Head of caudate nucleus (tissue), 42 donors: Measurements from ENCODE around the gene PEX1.
"Not testable (repeated sequence)": the region's sequence is repeated elsewhere in the genome, so short reads cannot be mapped to it uniquely, and the experiment has no call there.

Experiments
- DNase-seq, 42 donors: peaks; one replicate each; pipeline versions ENCODE4 v3.0.0 to v3.0.0-alpha.2; 2020 to 2021; ENCODE audit warnings: mixed read lengths in 7 of 42
- intact Hi-C: fragments of 100-400 bp; cut with DNase I; formaldehyde crosslinking; loops from one replicate; pipeline ENCODE4 v1.15.0; 2022

PEX1 gene

GRCh38 chr7:92513167-92513902, 15.0 kb downstream of the PEX1 start:
- intact Hi-C loops, result no loop called here
- DNase-seq, result no peak

GRCh38 chr7:92508946-92509345, 19.4 kb downstream of the PEX1 start:
- DNase-seq, result no peak

GRCh38 chr7:92506363-92506762, 22.0 kb downstream of the PEX1 start:
- intact Hi-C loops, result no loop called here
- DNase-seq, result no peak

More at GRCh38 chr7:92508946-92509345, 19.4 kb downstream of the PEX1 start:
- intact Hi-C loops, result no loop called here

- DNase-seq, result no peak
- intact Hi-C loops, result no loop called here
Measured at GRCh38 chr7:92504563-92504962, 23.8 kb downstream of the PEX1 start.

GRCh38 chr7:92503767-92504166, 24.6 kb downstream of the PEX1 start:
- DNase-seq, result no peak
- intact Hi-C loops, result no loop called here

- intact Hi-C loops, result no loop called here
- no peak for DNase-seq
Measured at GRCh38 chr7:92498557-92498956, 29.8 kb downstream of the PEX1 start.

- DNase-seq, result no peak
- intact Hi-C loops, result no loop called here
Measured at GRCh38 chr7:92496876-92497275, 31.4 kb downstream of the PEX1 start.

GRCh38 chr7:92489634-92490033, 38.7 kb downstream of the PEX1 start:
- intact Hi-C loops, result no loop called here
- no peak for DNase-seq

- no peak for DNase-seq
- intact Hi-C loops, result no loop called here
Measured at GRCh38 chr7:92487804-92488203, 40.5 kb downstream of the PEX1 start.

- DNase-seq, result no peak
- intact Hi-C loops, result no loop called here
Measured at GRCh38 chr7:92485974-92486373, 42.3 kb downstream of the PEX1 start.

GRCh38 chr7:92485267-92485892, 42.9 kb downstream of the PEX1 start:
- DNase-seq, result no peak
- intact Hi-C loops, result no loop called here

GRCh38 chr7:92484226-92484625, 44.1 kb downstream of the PEX1 start:
- DNase-seq, intact Hi-C loops: not testable (repeated sequence)

- DNase-seq, intact Hi-C loops: not testable (repeated sequence)
Measured at GRCh38 chr7:92483624-92484023, 44.7 kb downstream of the PEX1 start.

- DNase-seq, intact Hi-C loops: not testable (repeated sequence)
Measured at GRCh38 chr7:92479146-92479545, 49.2 kb downstream of the PEX1 start.

- intact Hi-C loops, result no loop called here
- no peak for DNase-seq
Measured at GRCh38 chr7:92478711-92479110, 49.6 kb downstream of the PEX1 start.

- no peak for DNase-seq
Measured at GRCh38 chr7:92478095-92478494, 50.2 kb downstream of the PEX1 start.

GRCh38 chr7:92477681-92478080, 50.6 kb downstream of the PEX1 start, which contains the start of gene ERVW-1:
TSS of gene ERVW-1 (minus strand) at chr7:92477946. CDS start at chr7:92470381, 7,565 bp downstream.
- DNase-seq, intact Hi-C loops: not testable (repeated sequence)

More at GRCh38 chr7:92478095-92478494, 50.2 kb downstream of the PEX1 start:
- intact Hi-C loops, result no loop called here

GRCh38 chr7:92475851-92476590, 52.3 kb downstream of the PEX1 start:
- intact Hi-C loops, result not testable (repeated sequence)

GRCh38 chr7:92475261-92475770, 53.0 kb downstream of the PEX1 start:
- DNase-seq, intact Hi-C loops: not testable (repeated sequence)

More at GRCh38 chr7:92475851-92476590, 52.3 kb downstream of the PEX1 start:
- not testable (repeated sequence) for DNase-seq

- intact Hi-C loops, DNase-seq: not testable (repeated sequence)
Measured at GRCh38 chr7:92473989-92474388, 54.3 kb downstream of the PEX1 start.
